MM.1S (cell line): ENCODE data around the gene SYT2.

Experiments used
- CTCF ChIP-seq: fragments of 300-600 bp; sonication (generic); IDR thresholded peaks from 2 replicates; pipeline ENCODE4 v1.5.1; 2016; ENCODE audit warnings: antibody characterized with exemption, low read length, mixed read lengths
- EZH2 ChIP-seq: fragments of 300-600 bp; sonication (generic); optimal IDR thresholded peaks from 2 replicates; pipeline ENCODE3; 2017; ENCODE audit warnings: low read depth, mild to moderate bottlenecking, antibody characterized with exemption, low read length, mixed read lengths
- EZH2phosphoT487 ChIP-seq: fragments of 300-600 bp; sonication (generic); IDR thresholded peaks from 2 replicates; pipeline ENCODE4 v1.6.1; 2018; ENCODE audit warnings: antibody characterized with exemption, low read length

DNA sequence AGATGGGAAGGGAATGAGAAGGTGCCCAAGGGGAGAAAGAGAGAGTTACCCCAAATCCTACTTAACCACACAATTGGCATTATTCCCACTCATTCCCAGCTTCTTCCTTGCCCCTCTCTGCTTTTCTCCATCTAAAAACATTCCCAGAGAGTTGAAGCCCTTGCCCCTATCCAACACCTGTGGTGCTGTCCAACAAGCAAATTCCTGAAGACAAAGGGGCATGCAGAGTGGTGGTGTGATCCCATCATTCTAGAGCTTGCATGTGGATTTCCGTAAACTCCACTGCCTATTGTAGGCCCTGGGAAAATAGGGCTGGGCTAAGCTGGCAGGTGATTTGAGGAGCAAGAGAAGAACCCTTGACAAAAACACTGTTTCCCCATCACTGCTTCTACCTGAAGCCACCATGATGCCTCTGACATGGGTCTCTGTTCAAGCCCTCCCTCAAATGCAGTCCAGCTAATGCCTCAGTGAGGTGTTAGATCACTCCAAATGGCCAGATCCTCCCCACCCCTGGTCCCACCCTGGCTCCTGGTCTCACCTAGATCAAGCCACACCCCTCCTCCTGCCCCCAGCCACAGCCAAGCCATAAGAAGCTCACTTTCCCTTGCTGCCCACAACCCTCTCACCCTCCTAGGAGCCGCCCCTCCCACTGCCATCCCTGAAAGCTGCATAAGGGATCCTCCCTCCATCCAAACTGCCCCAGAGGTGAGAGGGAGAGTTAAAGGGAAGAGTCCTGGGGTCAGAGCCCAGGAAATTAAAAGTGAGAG is 29.5 kb downstream of the SYT2 start:
- TF ChIP-seq CTCF (no peak), EZH2 (no peak), EZH2phosphoT487 (no peak)
